ENCODE results near the gene RNF112.

DNA sequence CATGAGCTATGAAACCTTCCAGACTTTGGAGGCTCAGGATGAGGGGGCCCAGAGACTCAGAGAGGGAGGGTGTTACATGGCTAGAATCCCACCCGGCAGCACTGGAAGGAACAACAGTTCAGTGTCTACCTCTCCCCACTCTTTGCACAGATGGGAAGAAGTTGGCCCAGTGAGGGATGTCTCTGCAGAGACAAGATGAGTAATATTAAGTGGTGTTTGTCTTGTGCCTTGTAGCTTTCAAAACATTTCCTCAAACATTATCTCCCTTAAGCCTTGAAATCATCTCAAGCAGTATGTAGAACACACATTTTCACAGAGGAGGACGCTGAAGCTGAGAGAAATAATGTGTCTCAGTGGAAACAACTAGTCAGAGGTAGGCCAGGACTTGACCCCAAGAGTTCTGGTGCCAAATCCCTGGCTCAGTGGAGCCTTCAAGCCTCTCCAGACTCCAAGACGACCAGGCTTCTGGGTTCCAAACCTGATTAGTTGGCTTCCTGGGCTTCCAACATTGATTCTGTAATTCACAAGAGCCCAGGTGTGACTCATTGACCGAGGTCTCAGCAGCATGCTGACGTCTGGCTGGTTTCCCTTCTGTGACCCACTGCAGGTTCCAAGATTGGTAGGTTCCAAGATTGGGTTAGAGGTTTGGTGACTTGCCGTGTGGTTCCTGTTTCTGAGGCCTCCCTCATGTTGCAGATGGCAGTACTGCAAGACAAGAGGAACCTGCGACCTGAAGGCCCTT, 7.4 kb downstream of the RNF112 start:
- TF ChIP-seq, protein P1, sequence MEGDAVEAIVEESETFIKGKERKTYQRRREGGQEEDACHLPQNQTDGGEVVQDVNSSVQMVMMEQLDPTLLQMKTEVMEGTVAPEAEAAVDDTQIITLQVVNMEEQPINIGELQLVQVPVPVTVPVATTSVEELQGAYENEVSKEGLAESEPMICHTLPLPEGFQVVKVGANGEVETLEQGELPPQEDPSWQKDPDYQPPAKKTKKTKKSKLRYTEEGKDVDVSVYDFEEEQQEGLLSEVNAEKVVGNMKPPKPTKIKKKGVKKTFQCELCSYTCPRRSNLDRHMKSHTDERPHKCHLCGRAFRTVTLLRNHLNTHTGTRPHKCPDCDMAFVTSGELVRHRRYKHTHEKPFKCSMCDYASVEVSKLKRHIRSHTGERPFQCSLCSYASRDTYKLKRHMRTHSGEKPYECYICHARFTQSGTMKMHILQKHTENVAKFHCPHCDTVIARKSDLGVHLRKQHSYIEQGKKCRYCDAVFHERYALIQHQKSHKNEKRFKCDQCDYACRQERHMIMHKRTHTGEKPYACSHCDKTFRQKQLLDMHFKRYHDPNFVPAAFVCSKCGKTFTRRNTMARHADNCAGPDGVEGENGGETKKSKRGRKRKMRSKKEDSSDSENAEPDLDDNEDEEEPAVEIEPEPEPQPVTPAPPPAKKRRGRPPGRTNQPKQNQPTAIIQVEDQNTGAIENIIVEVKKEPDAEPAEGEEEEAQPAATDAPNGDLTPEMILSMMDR (conservative IDR thresholded peaks at IDR 0.05; ENCODE audit: low read depth, low read length): no peak
- TF ChIP-seq EZH2 (IDR thresholded peaks at IDR 0.05; ENCODE audit: borderline replicate concordance, low read depth, low read length, poor library complexity, severe bottlenecking): no peak

All from A673 (cell line).